DMS114 treated with DMSO at 0.1 percent for 48 hours (cell line): ENCODE data around the gene NKAIN4.
"Not testable (repeated sequence)": the region's sequence is repeated elsewhere in the genome, so short reads cannot be mapped to it uniquely, and the experiment has no call there.

Source experiments
- DNase-seq: peaks from one replicate; lab custom pipeline; 2025; ENCODE audit not compliant: unreplicated experiment; lab: John Stamatoyannopoulos, UW

NKAIN4 gene

GRCh38 chr20:63238514-63239125, 15.6 kb downstream of the NKAIN4 start:
- DNase-seq = no peak

GRCh38 chr20:63238031-63238430, 16.2 kb downstream of the NKAIN4 start:
- no peak for DNase-seq

GRCh38 chr20:63236116-63236837, 18.0 kb downstream of the NKAIN4 start:
- no peak for DNase-seq

- no peak for DNase-seq
Measured at GRCh38 chr20:63235399-63235983, 18.8 kb downstream of the NKAIN4 start, which contains the start of gene BIRC7. Gene BIRC7 (plus strand): TSS chr20:63235905. CDS start chr20:63236097, 192 bp downstream.

GRCh38 chr20:63234693-63235398, 19.4 kb downstream of the NKAIN4 start:
- DNase-seq = no peak

GRCh38 chr20:63233924-63234323, 20.3 kb downstream of the NKAIN4 start:
- no peak for DNase-seq

- DNase-seq = no peak
Measured at GRCh38 chr20:63233061-63233344, 21.3 kb downstream of the NKAIN4 start.

GRCh38 chr20:63232235-63233060, 21.8 kb downstream of the NKAIN4 start:
- DNase-seq = no peak

GRCh38 chr20:63230800-63231268, 23.4 kb downstream of the NKAIN4 start:
- peak; percentile 55 for DNase-seq

GRCh38 chr20:63228806-63229205, 25.5 kb downstream of the NKAIN4 start:
- no peak for DNase-seq

- no peak for DNase-seq
Measured at GRCh38 chr20:63227260-63227659, 27.0 kb downstream of the NKAIN4 start.

GRCh38 chr20:63226042-63226943, 28.0 kb downstream of the NKAIN4 start:
- no peak for DNase-seq

- DNase-seq = no peak
Measured at GRCh38 chr20:63225082-63225454, 29.2 kb downstream of the NKAIN4 start.

GRCh38 chr20:63224412-63225081, 29.7 kb downstream of the NKAIN4 start:
- no peak for DNase-seq

- no peak for DNase-seq
Measured at GRCh38 chr20:63223826-63224207, 30.4 kb downstream of the NKAIN4 start.

- DNase-seq = no peak
Measured at GRCh38 chr20:63223121-63223825, 31.0 kb downstream of the NKAIN4 start.

- no peak for DNase-seq
Measured at GRCh38 chr20:63222541-63222940, 31.7 kb downstream of the NKAIN4 start.

GRCh38 chr20:63221400-63222053, 32.7 kb downstream of the NKAIN4 start:
- not testable (repeated sequence) for DNase-seq
